GM18526 (cell line): ENCODE data around the gene MS4A2.

ENCODE experiments used
- POLR2A ChIP-seq: IDR thresholded peaks from 3 replicates; pipeline ENCODE4 v1.6.1; 2011; ENCODE audit not compliant: insufficient read length; ENCODE audit errors: extremely low read depth

Gene MS4A2

GRCh38 chr11:60088364-60088763, at the start of gene MS4A2:
Gene MS4A2, plus strand, starts transcription at chr11:60088664. Its CDS starts 102 bp downstream, at chr11:60088766.
- TF ChIP-seq POLR2A: no peak

- TF ChIP-seq POLR2A: no peak
Observed at GRCh38 chr11:60040109-60040508, 48.4 kb upstream of the MS4A2 start, which contains the start of gene OOSP2. Gene OOSP2, plus strand, starts transcription at chr11:60040409. Its CDS starts 51 bp downstream, at chr11:60040460.

GRCh38 chr11:60056349-60056969, 32.0 kb upstream of the MS4A2 start, which contains the start of gene MS4A3:
Gene MS4A3, plus strand, starts transcription at chr11:60056665. Its CDS starts 4,496 bp downstream, at chr11:60061161.
- no peak for TF ChIP-seq POLR2A

DNA sequence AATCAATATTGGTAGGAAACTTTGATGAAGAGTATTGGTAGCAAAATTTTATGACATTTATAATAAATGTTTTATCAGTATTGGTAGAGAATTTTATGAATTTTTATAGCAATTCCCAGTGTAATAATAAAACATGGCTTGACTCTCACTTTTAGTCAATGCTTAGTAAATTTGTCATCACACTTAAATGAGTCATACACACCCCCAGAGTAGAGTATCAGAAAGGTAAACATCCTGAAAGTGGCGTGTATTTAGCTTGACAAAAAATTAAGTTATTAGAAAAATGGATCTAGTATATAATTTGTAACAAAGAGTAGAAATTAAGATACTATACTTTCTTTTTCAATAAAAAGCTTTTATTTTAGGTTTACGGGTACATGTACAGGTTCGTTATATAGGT, 29.4 kb upstream of the MS4A2 start:
- TF ChIP-seq POLR2A: no peak

- TF ChIP-seq POLR2A: no peak
Observed at GRCh38 chr11:60059521-60060240, 28.8 kb upstream of the MS4A2 start.

GRCh38 chr11:60064111-60064510, 24.4 kb upstream of the MS4A2 start:
- no peak for TF ChIP-seq POLR2A

DNA sequence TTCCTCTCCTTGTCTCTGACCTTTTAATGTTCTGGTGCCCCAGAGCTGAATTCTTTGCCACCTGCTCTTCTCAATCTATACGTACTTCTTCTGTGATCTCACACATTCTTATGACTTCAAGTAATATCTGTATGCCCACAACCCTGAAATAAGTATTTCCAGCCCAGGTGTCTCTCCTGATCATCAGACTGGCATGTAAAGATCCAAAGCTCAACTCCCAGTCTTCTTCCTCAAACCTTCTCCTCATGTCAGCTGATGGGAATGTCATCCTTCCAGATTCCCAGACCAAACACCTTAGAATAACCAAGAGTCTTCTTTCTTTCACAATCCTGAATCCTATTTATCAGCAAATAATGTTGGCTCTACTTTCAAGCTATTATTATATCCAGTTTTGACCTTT, 22.7 kb upstream of the MS4A2 start:
- no peak for TF ChIP-seq POLR2A

DNA sequence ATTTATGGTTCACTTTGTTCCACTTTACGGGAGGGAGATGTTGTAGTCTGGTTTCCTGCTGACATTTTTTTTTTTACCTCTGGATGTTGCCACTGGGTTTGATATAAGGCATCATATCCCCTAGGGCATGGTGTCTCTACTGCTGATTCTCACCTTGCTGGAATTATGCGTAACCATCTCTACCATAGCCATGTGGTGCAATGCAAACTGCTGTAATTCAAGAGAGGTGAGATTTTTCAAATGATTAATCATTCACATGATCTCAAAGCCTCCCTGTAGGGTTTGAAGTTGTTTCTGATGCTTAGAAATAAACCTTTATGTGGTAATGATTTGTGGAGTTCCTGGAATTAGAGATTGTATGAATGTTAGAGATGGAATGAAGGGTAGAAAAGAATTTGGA, 19.0 kb upstream of the MS4A2 start:
- no peak for TF ChIP-seq POLR2A

GRCh38 chr11:60077216-60077817, 11.1 kb upstream of the MS4A2 start:
- no peak for TF ChIP-seq POLR2A

DNA sequence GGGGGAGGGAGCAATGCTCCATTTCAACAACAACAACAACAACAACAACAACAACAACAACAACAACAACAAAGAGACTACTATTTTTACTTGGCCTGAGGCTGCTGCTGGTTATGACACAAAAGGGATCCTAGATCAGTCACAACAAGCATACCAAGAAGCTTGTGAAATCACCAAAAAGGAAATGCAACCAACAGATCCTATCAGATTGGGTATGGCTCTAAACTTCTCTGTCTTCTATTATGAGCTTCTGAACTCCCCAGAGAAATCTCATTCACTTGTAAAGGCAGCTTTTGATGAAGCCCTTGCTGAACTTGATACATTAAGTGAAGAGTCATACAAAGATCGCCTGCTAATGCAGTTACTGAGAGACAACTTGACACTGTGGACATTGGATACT, 10.5 kb upstream of the MS4A2 start:
- no peak for TF ChIP-seq POLR2A

DNA sequence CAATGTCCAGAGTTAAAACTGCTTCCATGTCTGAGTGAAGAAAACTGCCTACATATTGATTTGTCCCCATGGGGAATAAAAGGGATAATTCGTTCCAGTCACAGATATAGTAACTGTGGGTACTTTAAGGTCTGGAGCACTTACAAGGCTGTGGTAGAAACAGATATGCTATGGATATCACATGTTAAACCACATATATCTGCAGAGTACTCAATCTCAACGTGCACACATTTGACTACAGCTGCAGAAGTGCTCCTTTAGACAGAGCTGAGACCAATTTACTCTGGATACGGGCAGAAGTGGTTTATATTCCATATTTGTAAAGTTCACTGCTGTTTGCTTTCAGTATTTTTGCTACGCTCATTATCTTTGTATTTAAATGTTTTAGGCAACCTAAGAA, 9.7 kb upstream of the MS4A2 start:
- TF ChIP-seq POLR2A: no peak

GRCh38 chr11:60080535-60080934, 7.9 kb upstream of the MS4A2 start:
- TF ChIP-seq POLR2A: no peak

DNA sequence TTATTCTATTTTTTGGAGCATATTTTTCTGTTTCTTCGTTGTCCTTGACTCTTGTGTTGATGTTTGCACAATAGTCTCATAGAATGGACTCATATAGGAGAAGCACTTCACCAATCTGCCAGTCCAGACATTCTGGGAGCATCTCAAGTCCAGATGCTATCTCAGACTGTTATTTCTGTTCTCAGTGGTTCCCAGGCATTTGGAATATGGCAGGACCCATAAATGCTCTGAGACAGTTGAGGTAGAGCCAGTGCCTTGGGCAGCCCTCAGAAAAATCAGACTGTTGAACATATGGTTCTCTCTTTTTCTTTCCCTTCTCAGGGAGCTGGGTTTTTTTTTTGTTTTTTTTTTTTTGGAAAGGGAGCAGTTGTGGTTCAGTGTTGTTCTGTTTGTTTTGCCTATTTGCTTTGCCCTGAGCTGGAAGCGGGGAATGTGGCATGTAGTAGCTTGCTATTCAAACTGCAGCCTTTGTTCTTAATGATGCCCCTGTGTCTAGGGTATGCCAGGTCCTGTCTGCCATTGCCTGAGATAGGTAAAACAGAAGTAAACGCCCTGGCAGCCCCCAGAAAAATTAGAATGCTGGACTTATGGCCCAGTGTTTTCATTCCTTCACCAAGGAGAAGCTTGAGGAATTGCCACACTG, 3.7 kb upstream of the MS4A2 start:
- TF ChIP-seq POLR2A: no peak

GRCh38 chr11:60085909-60086308, 2.6 kb upstream of the MS4A2 start:
- no peak for TF ChIP-seq POLR2A

- TF ChIP-seq POLR2A: no peak
Observed at GRCh38 chr11:60087239-60087638, 1.2 kb upstream of the MS4A2 start.
